Naive thymus-derived CD4-positive, alpha-beta T cell (primary cell): ENCODE results near the gene RPS27A. TPM values are rescaled to one million over a fixed set of nuclear protein-coding genes. Genes with fewer than 3 reads are reported as not detected.
"Not testable (repeated sequence)": the region's sequence is repeated elsewhere in the genome, so short reads cannot be mapped to it uniquely, and the experiment has no call there.

ENCODE experiments used
- ATAC-seq: fragments of 150-1000 bp; cut with Tn5 transposase; 2 replicates; pipeline ENCODE4 v1.10.0; 2021; ENCODE audit warnings: mild to moderate bottlenecking, moderate library complexity
- CTCF ChIA-PET: fragments of 350-600 bp; sonication (Branson Sonifier 250); formaldehyde crosslinking; loops from one replicate; lab custom pipeline; 2021; ENCODE audit warnings: antibody characterized with exemption; lab: Charles Lee
- POLR2A ChIA-PET: fragments of 350-600 bp; sonication (Branson Sonifier 250); formaldehyde crosslinking; loops from one replicate; lab custom pipeline; 2021; ENCODE audit warnings: antibody characterized with exemption, inconsistent platforms; lab: Charles Lee
- DNase-seq, 9 donors: peaks; one replicate each; pipeline versions ENCODE4 v3.0.0 to v3.0.0-alpha.2; 2020 to 2022; ENCODE audit warnings: mixed read lengths in 1 of 9
- H3K27ac ChIP-seq: one replicate; pipeline ENCODE4 v1.7.0; 2013; ENCODE audit warnings: mild to moderate bottlenecking, low read depth, low read length, moderate library complexity
- H3K27me3 ChIP-seq, 2 donors: one replicate each; pipeline ENCODE4 v1.7.0; 2013; ENCODE audit warnings: low read length in 2 of 2, mild to moderate bottlenecking in 2 of 2, moderate library complexity in 2 of 2; ENCODE audit not compliant: control insufficient read depth in 2 of 2, insufficient read depth in 2 of 2
- H3K36me3 ChIP-seq, 3 experiments: 1 replicate in 2 of 3; 2 replicates in 1 of 3; pipeline ENCODE4 v1.7.0; 2013; ENCODE audit warnings: low read length in 3 of 3, mild to moderate bottlenecking in 3 of 3, moderate library complexity in 1 of 3; ENCODE audit not compliant: insufficient read depth in 3 of 3, control insufficient read depth in 2 of 3
- H3K4me1 ChIP-seq, 2 donors: one replicate each; pipeline ENCODE4 v1.7.0; 2013; ENCODE audit warnings: low read length in 2 of 2, mild to moderate bottlenecking in 2 of 2, moderate library complexity in 1 of 2; ENCODE audit not compliant: control insufficient read depth in 2 of 2, insufficient read depth in 2 of 2
- H3K4me3 ChIP-seq: 2 replicates; pipeline ENCODE4 v1.7.0; 2013; ENCODE audit warnings: mild to moderate bottlenecking, low read length
- H3K9me3 ChIP-seq, 3 experiments: 1 replicate in 2 of 3; 2 replicates in 1 of 3; pipeline ENCODE4 v1.7.0; 2013; ENCODE audit warnings: low read length in 3 of 3; ENCODE audit not compliant: control insufficient read depth in 2 of 3
- H3K27ac Mint-ChIP-seq, 9 donors: one replicate each; pipeline ENCODE4 v1.8.0; 2020 to 2022; ENCODE audit warnings: mixed read lengths in 9 of 9, mild to moderate bottlenecking in 8 of 9, moderate library complexity in 5 of 9, inconsistent platforms in 2 of 9
- H3K27me3 Mint-ChIP-seq, 5 donors: one replicate each; pipeline ENCODE4 v1.8.0; 2021 to 2022; ENCODE audit warnings: mixed read lengths in 5 of 5, mild to moderate bottlenecking in 1 of 5
- H3K36me3 Mint-ChIP-seq, 5 donors: one replicate each; pipeline ENCODE4 v1.8.0; 2020 to 2022; ENCODE audit warnings: mixed read lengths in 5 of 5, mild to moderate bottlenecking in 3 of 5, inconsistent platforms in 1 of 5
- H3K4me1 Mint-ChIP-seq, 7 donors: one replicate each; pipeline ENCODE4 v1.8.0; 2020 to 2022; ENCODE audit warnings: mixed read lengths in 7 of 7, mild to moderate bottlenecking in 3 of 7, inconsistent platforms in 1 of 7
- H3K4me3 Mint-ChIP-seq, 10 donors: one replicate each; pipeline ENCODE4 v1.8.0; 2020 to 2022; ENCODE audit warnings: mild to moderate bottlenecking in 10 of 10, mixed read lengths in 10 of 10, moderate library complexity in 6 of 10, inconsistent platforms in 2 of 10
- H3K9me3 Mint-ChIP-seq, 11 donors: one replicate each; pipeline ENCODE4 v1.8.0; 2020 to 2022; ENCODE audit warnings: mixed read lengths in 11 of 11, mild to moderate bottlenecking in 4 of 11, inconsistent platforms in 1 of 11, moderate library complexity in 1 of 11
- intact Hi-C, 2 donors: fragments of 100-400 bp; cut with micrococcal nuclease; formaldehyde crosslinking; loops; one replicate each; pipeline ENCODE4 v1.15.1; 2023
- polyA plus RNA-seq, 2 donors: library from polyadenylated mRNA; unstranded; fragments of 300-500 nt; fragmentation: Illumina TruSeq; gene quantifications; one replicate each; pipeline ENCODE4 v1.2.3, GENCODE V29; 2021
- total RNA-seq, 6 experiments: library from RNA in 5 of 6; stranded (reverse) in 5 of 6; gene quantifications; 1 replicate in 5 of 6; 2 replicates in 1 of 6; pipeline ENCODE4 v1.2.3 and lab custom pipeline; 2021 to 2026

RPS27A gene
- 1,000 to 10,000 TPM in 4 of 5 experiments, 100 to 1,000 TPM in 1; 948 to 2,409 (median 2,155) TPM for total RNA-seq
- 1,000 to 10,000 TPM; 3,065 to 4,603 TPM for polyA plus RNA-seq
- 1,034 reads per million, percentile 99 among the genes with 10 or more reads in this experiment for total RNA-seq (lab: John Stamatoyannopoulos, UW)

- Histone ChIP-seq H3K27me3 (no peaks in the 10 kb centered on the region), H3K4me1 (peaks cover 26 to 30% of the 10 kb centered on the region in 2 donors), H3K4me3 (peak within 1 kb of the TSS; percentile 75), H3K27ac (peak within 1 kb of the TSS; percentile 99), H3K36me3 (peaks cover 0 to 36% (median 24%) of the 10 kb centered on the region in 3 experiments), H3K9me3 (no peaks in the 10 kb centered on the region)
- H3K27ac Mint-ChIP-seq = peak within 1 kb of the TSS; percentile 96 to 99 (median 99)
- H3K9me3 Mint-ChIP-seq = peaks cover 0 to 7% (median 0%) of the 10 kb centered on the region in 11 donors
- ATAC-seq (peak; percentile 95), DNase-seq (peak; percentile 90 to 97 (median 93))
- peaks cover 41 to 84% (median 63%) of the 10 kb centered on the region in 7 donors for H3K4me1 Mint-ChIP-seq
- ChIA-PET CTCF (interaction anchor here (1.0 kb wide), 1 partner anchor 9 kb away, joined by 3 read pairs; no protein-coding TSS in a partner anchor), POLR2A (interaction anchor here (0.6 to 1.4 kb wide), 20 partner anchors 10 to 1213 kb away, joined by 3 to 79 read pairs (median 4); partner anchors contain the start of genes CFAP36, MTIF2, PPP4R3B and RTN4)
- peak within 1 kb of the TSS; percentile 96 to 100 (median 100) for H3K4me3 Mint-ChIP-seq
- H3K27me3 Mint-ChIP-seq = no peaks in the 10 kb centered on the region
- peaks cover 12 to 41% (median 22%) of the 10 kb centered on the region in 5 donors for H3K36me3 Mint-ChIP-seq
- intact Hi-C loops = loop anchor here (1.0 to 5.0 kb wide), 20 partner anchors 9 to 1465 kb away; partner anchors contain the start of genes CCDC88A (in 2 of the 2), CFAP36 (in 2 of the 2), CHAC2 (in 2 of the 2) and EML6 (in 2 of the 2)
Observed at GRCh38 chr2:55232084-55232862, at the start of gene RPS27A, which contains the start of gene CLHC1. Gene RPS27A, plus strand, starts transcription at chr2:55232688. Its CDS starts 137 bp downstream, at chr2:55232825. Gene CLHC1, minus strand, starts transcription at chr2:55232293. Its CDS starts 9,882 bp downstream, at chr2:55222411.

DNA sequence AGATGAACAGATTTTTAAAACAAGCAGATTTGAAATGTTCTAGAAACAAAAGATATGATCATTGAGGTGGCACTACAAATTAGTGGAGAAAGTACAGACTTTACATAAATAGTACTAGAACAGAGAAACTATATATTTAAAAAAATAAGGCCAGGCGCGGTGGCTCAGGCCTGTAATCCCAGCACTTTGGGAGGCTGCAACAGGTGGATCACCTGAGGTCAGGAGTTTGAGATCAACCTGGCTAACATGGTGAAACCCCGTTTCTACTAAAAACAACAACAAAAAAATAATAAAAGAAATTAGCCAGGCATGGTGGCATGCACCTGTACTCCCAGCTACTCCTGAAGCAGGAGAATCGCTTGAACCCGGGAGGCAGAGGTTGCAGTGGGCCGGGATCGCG is 45.7 kb upstream of the RPS27A start:
- peaks cover 0 to 19% (median 4%) of the 10 kb centered on the region in 11 donors for H3K9me3 Mint-ChIP-seq
- DNase-seq, POLR2A ChIA-PET, H3K27me3 ChIP-seq, H3K27me3 Mint-ChIP-seq, H3K27ac ChIP-seq, CTCF ChIA-PET, H3K9me3 ChIP-seq, H3K27ac Mint-ChIP-seq, H3K36me3 ChIP-seq, H3K4me3 Mint-ChIP-seq, intact Hi-C loops, H3K4me1 ChIP-seq, ATAC-seq, H3K4me1 Mint-ChIP-seq, H3K4me3 ChIP-seq: not testable (repeated sequence)
- peaks cover 5 to 26% (median 20%) of the 10 kb centered on the region in 5 donors for H3K36me3 Mint-ChIP-seq

GRCh38 chr2:55191888-55192287 is 40.6 kb upstream of the RPS27A start:
- ATAC-seq, intact Hi-C loops, H3K27me3 Mint-ChIP-seq, H3K27ac ChIP-seq, H3K36me3 ChIP-seq, H3K9me3 ChIP-seq, H3K27ac Mint-ChIP-seq, DNase-seq, H3K27me3 ChIP-seq, H3K4me1 ChIP-seq, H3K4me3 Mint-ChIP-seq, CTCF ChIA-PET, H3K4me1 Mint-ChIP-seq, H3K4me3 ChIP-seq: not testable (repeated sequence)
- peaks cover 5 to 38% (median 26%) of the 10 kb centered on the region in 5 donors for H3K36me3 Mint-ChIP-seq
- peaks cover 0 to 26% (median 5%) of the 10 kb centered on the region in 11 donors for H3K9me3 Mint-ChIP-seq
- POLR2A ChIA-PET = interaction anchor here (0.6 kb wide), 1 partner anchor 266 kb away, joined by 4 read pairs; no protein-coding TSS in a partner anchor

- peaks cover 26 to 55% (median 47%) of the 10 kb centered on the region in 5 donors for H3K36me3 Mint-ChIP-seq
Observed at GRCh38 chr2:55196526-55196925, 36.0 kb upstream of the RPS27A start.

DNA sequence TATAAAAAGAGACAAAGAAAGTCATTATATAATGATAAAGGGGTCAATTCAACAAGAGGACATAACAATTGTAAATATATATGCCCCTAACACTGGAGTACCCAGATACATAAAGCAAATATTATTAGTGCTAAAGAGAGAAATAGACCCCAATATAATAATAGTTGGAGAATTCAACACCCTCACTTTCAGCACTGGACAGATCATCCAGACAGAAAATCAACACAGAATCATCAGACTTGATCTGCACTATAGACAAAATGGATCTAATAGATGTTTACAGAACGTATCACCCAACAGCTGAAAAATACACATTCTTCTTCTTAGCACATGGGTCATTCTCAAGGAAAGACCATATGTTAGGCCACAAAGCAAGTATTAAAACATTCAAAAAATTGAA is 32.1 kb upstream of the RPS27A start:
- H3K27ac ChIP-seq = no peak overlapping the region
- no peak overlapping the region for H3K4me3 ChIP-seq
- Mint-ChIP-seq H3K4me1 (peaks cover 0 to 2% (median 0%) of the 10 kb centered on the region in 7 donors), H3K27me3 (no peaks in the 10 kb centered on the region), H3K9me3 (peaks cover 5 to 58% (median 19%) of the 10 kb centered on the region in 11 donors), H3K27ac (no peak overlapping the region), H3K4me3 (no peak overlapping the region), H3K36me3 (peaks cover 26 to 66% (median 64%) of the 10 kb centered on the region in 5 donors)
- intact Hi-C loops = no loop called here
- DNase-seq (no peak), ATAC-seq (no peak)
- no peaks in the 10 kb centered on the region for H3K9me3 ChIP-seq
- H3K27me3 ChIP-seq = no peaks in the 10 kb centered on the region
- ChIA-PET CTCF (no interaction called here), POLR2A (no interaction called here)
- no peaks in the 10 kb centered on the region for H3K4me1 ChIP-seq
- no peaks in the 10 kb centered on the region for H3K36me3 ChIP-seq

More at GRCh38 chr2:55196526-55196925, 36.0 kb upstream of the RPS27A start:
- Histone ChIP-seq H3K27me3 (no peaks in the 10 kb centered on the region), H3K27ac (no peak overlapping the region), H3K4me3 (no peak overlapping the region), H3K9me3 (no peaks in the 10 kb centered on the region), H3K4me1 (no peaks in the 10 kb centered on the region), H3K36me3 (no peaks in the 10 kb centered on the region)
- no peak for ATAC-seq
- POLR2A ChIA-PET = no interaction called here
- H3K4me1 Mint-ChIP-seq = peaks cover 0 to 1% (median 0%) of the 10 kb centered on the region in 7 donors
- H3K27me3 Mint-ChIP-seq = no peaks in the 10 kb centered on the region
- H3K4me3 Mint-ChIP-seq = no peak overlapping the region
- intact Hi-C loops = no loop called here
- no peak for DNase-seq
- peaks cover 6 to 43% (median 16%) of the 10 kb centered on the region in 11 donors for H3K9me3 Mint-ChIP-seq
- no peak overlapping the region for H3K27ac Mint-ChIP-seq
- CTCF ChIA-PET = interaction anchor here (0.7 kb wide), 1 partner anchor 219 kb away, joined by 3 read pairs; no protein-coding TSS in a partner anchor

DNA sequence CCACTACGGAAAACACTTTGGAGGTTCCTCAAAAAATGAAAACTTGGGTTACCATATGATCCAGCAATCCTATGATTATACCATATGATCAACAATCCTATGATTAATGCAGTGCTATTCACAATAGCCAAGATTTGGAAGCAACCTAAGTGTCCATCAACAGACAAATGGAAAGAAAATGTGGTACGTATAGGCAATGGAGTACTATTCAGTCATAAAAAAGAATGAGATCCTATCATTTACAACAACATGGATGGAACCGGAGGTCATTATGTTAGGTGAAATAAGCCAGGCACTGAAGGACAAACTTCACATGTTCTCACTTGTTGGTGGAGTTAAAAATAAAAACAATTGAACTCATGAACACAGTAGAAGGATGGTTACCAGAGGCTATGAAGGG is 28.0 kb upstream of the RPS27A start:
- no peak overlapping the region for H3K27ac Mint-ChIP-seq
- H3K4me1 ChIP-seq = no peaks in the 10 kb centered on the region
- intact Hi-C loops = no loop called here
- H3K9me3 ChIP-seq = no peaks in the 10 kb centered on the region
- H3K36me3 ChIP-seq = no peaks in the 10 kb centered on the region
- ATAC-seq (no peak), DNase-seq (no peak)
- CTCF ChIA-PET = no interaction called here
- peaks cover 0 to 43% (median 16%) of the 10 kb centered on the region in 11 donors for H3K9me3 Mint-ChIP-seq
- H3K4me3 Mint-ChIP-seq = no peak overlapping the region
- POLR2A ChIA-PET = no interaction called here
- H3K27me3 ChIP-seq = no peaks in the 10 kb centered on the region
- H3K27ac ChIP-seq = no peak overlapping the region
- peaks cover 13 to 47% (median 42%) of the 10 kb centered on the region in 5 donors for H3K36me3 Mint-ChIP-seq
- H3K27me3 Mint-ChIP-seq = no peaks in the 10 kb centered on the region
- peaks cover 0 to 1% (median 0%) of the 10 kb centered on the region in 7 donors for H3K4me1 Mint-ChIP-seq
- no peak overlapping the region for H3K4me3 ChIP-seq
